GM18508 (cell line): ENCODE data around the gene ADRA2B.
"Not testable (repeated sequence)": the region's sequence is repeated elsewhere in the genome, so short reads cannot be mapped to it uniquely, and the experiment has no call there.

Source experiments
- ATAC-seq: cut with Tn5 transposase; IDR thresholded peaks from one replicate; pipeline ENCODE4 v1.9.1; 2021; ENCODE audit warnings: moderate number of reproducible peaks; ENCODE audit not compliant: insufficient read depth, unreplicated experiment

Gene ADRA2B

GRCh38 chr2:96150791-96151594, 34.6 kb upstream of the ADRA2B start:
- no peak for ATAC-seq

- no peak for ATAC-seq
Observed at GRCh38 chr2:96150007-96150640, 33.8 kb upstream of the ADRA2B start.

- no peak for ATAC-seq
Observed at GRCh38 chr2:96148410-96149217, 32.2 kb upstream of the ADRA2B start.

DNA sequence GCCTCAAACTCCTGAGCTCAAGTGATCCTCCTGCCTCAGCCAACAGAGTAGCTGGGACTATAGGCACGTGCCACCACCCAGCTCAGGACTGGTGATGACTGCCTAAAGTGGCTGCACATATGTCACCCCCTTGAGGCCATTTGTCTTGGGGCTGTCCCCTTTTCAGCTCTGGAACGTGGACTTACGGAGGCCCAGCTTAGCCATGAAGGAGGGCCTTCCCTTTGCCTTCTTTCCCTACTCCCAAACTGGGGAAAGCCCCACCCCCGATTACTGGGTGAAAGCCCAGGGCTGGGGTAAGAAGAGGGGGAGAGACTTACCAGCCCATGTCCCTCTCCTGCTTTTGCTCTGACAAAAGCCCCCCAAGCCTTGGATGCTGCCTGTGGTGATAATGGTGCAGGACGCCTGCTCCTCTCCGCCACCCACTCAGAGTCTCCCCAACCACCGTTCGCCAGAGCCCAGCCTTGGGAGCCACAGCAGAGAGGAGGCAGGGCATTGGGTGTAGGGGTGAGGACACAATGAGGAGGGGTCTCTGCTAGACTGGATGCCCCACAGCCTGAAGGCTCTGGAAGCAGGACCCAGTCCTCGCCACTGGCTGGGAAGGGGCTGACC, 31.3 kb upstream of the ADRA2B start:
- ATAC-seq, result no peak

GRCh38 chr2:96146881-96147592, 30.7 kb upstream of the ADRA2B start:
- ATAC-seq, result no peak

- ATAC-seq, result no peak
Observed at GRCh38 chr2:96146153-96146880, 29.9 kb upstream of the ADRA2B start.

- ATAC-seq, result no peak
Observed at GRCh38 chr2:96145848-96146152, 29.4 kb upstream of the ADRA2B start.

DNA sequence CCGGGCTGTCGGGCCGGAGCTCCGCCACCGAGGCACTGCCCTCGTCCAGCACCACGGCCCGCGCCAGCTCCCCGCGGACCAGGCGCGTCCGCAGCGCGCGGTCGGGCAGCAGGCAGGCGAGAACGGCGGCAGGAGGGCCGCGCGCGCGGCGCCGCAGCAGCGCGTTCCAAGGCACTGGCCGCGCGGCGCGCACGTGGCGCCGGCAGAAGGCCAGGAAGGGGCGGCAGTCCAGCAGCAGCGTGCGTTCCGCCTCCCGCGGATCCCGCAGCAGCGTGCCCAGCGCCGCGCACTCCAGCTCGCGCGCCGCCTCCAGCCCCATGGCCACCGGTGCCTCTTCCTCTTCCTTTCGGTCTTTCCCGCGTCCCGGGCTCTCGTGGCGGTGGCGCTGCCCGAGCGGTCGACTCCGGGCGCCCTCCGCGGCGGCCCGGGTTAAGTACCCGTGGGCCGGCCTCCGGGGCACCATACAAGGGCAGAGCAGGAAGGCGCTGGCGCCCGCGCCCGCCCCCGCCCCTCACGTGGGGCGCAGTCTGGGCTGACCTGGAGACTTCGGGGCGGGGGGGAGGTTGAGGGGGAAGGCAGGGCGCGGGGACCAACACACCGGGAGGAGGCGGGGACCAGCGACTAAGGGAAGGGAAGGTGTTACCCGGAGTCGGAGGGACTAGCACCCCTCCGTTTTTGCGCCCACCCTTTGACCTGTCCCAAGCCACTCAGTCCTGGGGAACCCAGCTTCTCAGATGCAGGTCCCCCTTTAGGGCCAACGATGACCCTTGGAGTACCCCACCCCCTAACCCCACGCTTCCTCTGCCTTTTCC, 28.9 kb upstream of the ADRA2B start, which contains the start of gene DUSP2:
DUSP2 (minus strand) TSS at position 405 of the 812 bp plus-strand sequence; CDS start at position 319, 86 bp downstream.
- peak; percentile 18 for ATAC-seq

DNA sequence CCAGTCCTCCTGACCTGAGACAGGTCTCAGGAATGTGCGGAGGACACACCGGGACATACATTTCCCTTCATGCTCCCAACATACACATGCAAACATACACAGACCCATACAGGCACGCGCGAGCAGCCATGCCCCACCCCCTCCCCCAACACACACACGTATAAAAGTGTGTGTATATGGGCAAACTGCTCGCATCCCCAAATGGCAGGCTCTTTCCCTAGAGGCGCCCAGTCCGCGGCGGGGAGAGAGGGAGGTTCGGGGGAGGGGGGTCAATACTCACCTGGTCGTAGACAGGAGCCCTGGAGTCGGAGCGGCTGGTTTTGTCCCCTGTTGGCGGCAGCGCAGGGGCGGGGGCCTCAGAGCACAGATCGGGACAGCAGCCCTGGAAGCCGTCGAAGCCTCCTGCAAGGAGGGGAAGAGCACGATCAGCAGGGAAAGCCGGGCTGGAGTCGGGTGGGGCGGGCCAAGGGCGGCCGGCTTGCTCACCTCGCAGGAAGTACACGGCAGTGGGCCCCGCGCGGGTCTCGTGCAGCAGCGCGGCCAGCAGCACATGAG, 28.2 kb upstream of the ADRA2B start:
- no peak for ATAC-seq

DNA sequence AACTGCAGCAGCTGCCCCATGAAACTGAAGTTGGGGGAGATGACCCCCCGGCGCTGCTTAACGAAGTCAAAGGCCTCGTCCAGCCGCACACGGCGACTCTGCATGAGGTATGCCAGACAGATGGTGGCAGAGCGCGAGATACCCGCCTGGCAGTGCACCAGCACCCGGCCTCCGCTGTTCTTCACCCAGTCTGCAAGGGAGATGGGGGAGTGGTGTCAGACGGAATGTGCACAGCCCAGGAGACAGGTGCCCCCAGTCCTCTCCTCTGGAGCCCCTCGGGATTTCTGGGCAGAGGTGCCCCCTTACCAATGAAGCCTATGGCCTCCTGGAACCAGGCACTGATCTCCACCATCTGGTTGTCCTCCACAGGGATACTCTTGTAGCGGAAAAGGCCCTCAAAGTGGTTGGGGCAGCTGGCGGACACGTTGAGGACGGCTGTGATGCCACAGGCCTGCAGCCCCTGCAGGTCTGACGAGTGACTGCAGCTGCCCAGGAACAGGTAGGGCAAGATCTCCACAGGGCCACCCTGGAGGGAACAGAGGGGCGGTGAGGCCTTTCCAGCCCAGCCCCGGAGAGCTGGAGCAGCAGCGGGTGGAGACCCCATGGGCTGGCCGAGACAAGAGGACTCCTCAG, 27.6 kb upstream of the ADRA2B start:
- no peak for ATAC-seq

GRCh38 chr2:96143231-96143847, 27.0 kb upstream of the ADRA2B start:
- no peak for ATAC-seq

DNA sequence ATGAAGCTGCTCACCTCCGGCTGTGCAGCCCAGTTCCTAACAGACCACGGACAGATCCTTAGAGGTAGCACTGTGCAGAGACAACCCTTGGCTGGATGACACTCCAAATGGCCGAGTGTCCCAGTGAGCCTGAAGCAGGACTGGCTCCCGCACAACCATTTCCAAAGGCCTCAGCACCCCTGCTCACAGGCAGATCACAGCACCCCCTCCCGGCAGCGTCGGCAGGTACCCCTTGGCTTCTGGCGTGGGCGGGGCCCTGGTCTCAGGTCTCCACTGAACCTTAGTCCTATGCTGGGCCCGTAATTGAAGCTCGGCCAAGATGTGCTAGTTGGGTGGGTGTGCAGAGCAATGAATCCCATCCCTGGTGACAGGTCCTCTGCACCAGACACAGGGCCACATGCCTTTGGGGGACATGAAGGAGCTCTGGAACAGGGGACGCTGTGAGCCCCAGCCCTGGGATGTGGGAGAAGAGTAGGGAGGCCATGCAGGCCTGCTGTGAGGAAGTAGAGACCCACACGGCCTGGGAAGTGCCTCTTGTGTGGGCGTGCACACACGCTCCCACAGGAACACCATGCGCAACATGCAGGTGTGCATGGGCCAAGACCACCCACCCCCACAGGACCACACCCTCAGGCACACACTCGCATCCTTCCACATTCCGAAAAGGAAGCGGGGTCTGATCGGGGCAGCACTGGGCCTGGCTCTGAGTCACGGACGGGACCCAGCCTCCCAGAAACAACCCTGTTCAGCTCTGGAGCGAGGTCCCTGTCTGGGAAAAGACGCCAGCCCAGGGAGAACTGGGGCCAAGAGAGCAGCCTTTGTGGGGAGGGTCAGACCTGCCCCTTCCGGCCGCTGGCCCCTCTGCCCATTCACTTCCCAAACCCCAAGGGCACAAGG, 26.1 kb upstream of the ADRA2B start:
- no peak for ATAC-seq

- ATAC-seq, result not testable (repeated sequence)
Observed at GRCh38 chr2:96141624-96141967, 25.2 kb upstream of the ADRA2B start.

DNA sequence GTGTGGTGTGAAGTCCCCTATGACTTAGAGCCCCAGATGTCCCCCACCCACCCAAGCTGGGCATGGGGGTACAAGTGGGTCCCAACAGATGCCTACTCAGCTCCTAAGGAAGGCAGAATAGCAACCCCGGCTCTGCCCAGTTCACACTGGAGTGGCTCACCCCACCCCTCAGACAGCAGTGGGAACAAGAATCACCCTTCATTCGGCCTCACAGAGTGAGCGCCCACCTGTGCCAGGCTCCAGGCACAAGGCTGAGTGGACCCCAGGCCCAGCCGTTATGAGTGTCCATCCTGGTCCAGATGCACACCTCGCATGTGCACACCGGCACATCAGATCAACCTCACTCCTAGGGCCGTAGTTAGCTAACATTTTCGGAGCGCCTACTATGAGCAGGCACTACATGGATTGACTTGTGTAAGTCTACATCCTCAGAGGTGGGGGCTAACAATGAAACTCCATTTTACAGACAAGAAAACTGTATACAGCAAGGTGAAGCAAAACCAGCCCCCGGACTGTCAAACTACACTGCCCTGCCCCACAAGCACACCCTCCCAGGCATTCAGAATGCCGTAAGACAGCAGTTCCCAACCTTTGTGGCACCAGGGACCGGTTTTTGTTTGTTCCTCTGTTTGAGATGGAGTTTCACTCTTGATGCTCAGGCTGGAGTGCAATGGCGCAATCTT, 24.7 kb upstream of the ADRA2B start:
- no peak for ATAC-seq

- no peak for ATAC-seq
Observed at GRCh38 chr2:96139181-96139758, 22.9 kb upstream of the ADRA2B start.
